AG09309 (cell line): Measurements from ENCODE around the gene FPR2.
"Not testable (repeated sequence)": the region's sequence is repeated elsewhere in the genome, so short reads cannot be mapped to it uniquely, and the experiment has no call there.

Source experiments
- DNase-seq: peaks from one replicate; pipeline ENCODE4 v3.0.0-alpha.2; 2010; ENCODE audit warnings: low read depth
- H3K4me3 ChIP-seq: 2 replicates; pipeline ENCODE4 v1.5.1; 2011; ENCODE audit warnings: mild to moderate bottlenecking, low read depth, low read length, moderate library complexity; ENCODE audit not compliant: control insufficient read depth
- TF ChIP-seq, protein P1 (sequence below): IDR thresholded peaks from 2 replicates; pipeline ENCODE4 v1.5.1; 2011; ENCODE audit warnings: mild to moderate bottlenecking, low read depth, low read length, inconsistent platforms; ENCODE audit not compliant: insufficient read depth, control insufficient read depth; ENCODE audit errors: missing control alignments

FPR2 gene

GRCh38 chr19:51727349-51727880 lies 33.6 kb upstream of the FPR2 start:
- no peak overlapping the region for H3K4me3 ChIP-seq
- TF ChIP-seq, protein P1, sequence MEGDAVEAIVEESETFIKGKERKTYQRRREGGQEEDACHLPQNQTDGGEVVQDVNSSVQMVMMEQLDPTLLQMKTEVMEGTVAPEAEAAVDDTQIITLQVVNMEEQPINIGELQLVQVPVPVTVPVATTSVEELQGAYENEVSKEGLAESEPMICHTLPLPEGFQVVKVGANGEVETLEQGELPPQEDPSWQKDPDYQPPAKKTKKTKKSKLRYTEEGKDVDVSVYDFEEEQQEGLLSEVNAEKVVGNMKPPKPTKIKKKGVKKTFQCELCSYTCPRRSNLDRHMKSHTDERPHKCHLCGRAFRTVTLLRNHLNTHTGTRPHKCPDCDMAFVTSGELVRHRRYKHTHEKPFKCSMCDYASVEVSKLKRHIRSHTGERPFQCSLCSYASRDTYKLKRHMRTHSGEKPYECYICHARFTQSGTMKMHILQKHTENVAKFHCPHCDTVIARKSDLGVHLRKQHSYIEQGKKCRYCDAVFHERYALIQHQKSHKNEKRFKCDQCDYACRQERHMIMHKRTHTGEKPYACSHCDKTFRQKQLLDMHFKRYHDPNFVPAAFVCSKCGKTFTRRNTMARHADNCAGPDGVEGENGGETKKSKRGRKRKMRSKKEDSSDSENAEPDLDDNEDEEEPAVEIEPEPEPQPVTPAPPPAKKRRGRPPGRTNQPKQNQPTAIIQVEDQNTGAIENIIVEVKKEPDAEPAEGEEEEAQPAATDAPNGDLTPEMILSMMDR = no peak
- no peak for DNase-seq

DNA sequence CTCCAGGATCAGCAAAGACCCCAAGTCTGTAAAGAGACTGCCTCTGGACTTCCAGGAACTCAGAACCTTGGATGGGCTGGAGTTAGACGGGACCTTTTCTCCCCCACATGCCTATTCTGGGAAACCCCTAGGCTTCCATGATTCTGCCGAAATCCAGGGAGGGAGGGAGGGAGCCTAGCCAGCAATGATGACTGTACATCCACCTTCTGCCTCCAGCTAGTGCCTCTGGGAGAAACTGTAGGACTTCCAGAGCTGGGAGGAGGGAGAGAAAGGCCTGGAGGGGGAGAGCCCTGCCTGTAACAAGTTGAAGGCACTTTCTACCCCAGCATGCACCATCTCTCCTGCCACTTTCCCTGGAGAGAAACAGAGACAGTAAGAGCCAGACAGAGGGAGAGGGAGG lies 31.2 kb upstream of the FPR2 start:
- no peak for DNase-seq
- H3K4me3 ChIP-seq = no peak overlapping the region
- TF ChIP-seq, protein P1 = no peak

GRCh38 chr19:51733742-51734522 lies 27.0 kb upstream of the FPR2 start:
- H3K4me3 ChIP-seq = no peak overlapping the region
- TF ChIP-seq, protein P1 = no peak

DNA sequence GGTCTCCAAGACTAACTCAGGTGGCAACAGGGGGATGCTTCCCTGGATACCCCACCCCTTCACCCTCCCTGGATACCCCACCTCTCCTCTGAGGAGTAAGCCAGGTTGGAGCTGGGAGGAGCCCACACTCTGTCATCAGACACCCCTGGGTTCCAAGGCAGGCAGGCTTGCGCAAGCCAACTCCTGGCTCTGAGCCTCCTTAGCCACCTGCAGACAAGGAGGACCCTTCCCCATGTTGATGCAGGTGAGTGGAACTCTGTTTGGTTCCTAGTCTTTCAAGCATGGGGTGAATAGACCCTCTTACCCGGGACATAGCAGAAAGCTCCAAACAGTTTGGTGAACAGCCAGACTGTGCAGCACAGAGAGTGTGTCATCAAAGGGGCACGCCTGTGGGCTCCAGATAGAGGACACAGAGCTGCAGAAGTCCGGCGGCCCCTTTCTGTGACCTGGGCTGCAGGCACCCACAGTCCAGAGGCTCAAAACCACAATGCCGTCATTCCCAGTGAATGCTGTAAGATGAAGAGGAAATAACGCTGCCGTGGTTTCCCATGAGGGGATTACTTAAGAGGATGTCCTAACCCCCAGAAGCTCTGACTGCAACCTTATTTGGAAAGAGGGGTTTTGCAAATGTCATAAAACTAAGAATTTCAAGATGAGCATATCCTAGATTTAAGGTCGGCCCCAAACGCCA lies 25.1 kb upstream of the FPR2 start:
- peak; percentile 82 for DNase-seq
- TF ChIP-seq, protein P1 = no peak
- no peak overlapping the region for H3K4me3 ChIP-seq

More at GRCh38 chr19:51733742-51734522, 27.0 kb upstream of the FPR2 start:
- DNase-seq = no peak

DNA sequence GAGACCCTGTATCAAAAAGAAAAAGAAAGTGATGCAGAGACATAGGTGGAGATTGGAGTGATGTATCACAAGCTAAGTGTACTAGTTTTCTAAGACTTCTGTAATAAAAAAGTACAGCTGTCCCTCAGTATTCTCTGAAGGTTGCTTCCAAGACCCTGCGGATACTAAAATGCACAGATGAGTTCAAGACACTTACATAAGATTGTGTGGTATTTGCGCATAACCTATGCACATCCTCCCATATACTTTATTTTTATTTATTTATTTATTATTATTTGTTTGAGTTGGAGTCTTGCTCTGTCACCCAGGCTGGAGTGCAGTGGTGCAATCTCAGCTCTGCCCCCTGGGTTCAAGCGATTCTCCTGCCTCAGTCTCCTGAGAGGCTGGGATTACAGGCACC lies 23.6 kb upstream of the FPR2 start:
- DNase-seq = no peak
- H3K4me3 ChIP-seq = no peak overlapping the region
- TF ChIP-seq, protein P1 = no peak

DNA sequence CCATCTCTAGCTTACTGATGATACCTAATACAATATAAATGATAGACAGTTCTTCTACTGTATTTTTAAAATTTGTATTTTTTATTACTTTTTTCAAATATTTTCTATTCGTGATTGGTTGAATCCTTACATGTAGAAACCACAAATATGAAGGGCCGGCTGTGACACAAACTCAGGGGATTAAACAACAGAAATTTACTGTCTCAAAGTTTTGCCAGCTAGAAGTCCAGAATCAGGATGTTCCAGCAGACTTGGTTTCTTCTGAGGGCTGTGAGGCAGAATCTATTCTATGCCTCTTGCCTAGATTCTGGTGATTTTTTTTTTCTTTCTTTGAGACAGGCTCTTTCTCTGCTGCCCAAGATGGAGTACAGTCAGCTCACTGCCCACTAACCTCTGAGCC lies 23.1 kb upstream of the FPR2 start:
- no peak for DNase-seq
- H3K4me3 ChIP-seq = no peak overlapping the region
- TF ChIP-seq, protein P1 = no peak

- DNase-seq = not testable (repeated sequence)
These were observed 22.5 kb upstream of the FPR2 start for GRCh38 chr19:51738523-51738922.

More at GRCh38 chr19:51738523-51738922, 22.5 kb upstream of the FPR2 start:
- not testable (repeated sequence) for H3K4me3 ChIP-seq
